HepG2 (cell line): ENCODE data around the gene MYORG. TPM values are rescaled to one million over a fixed set of nuclear protein-coding genes. Genes with fewer than 3 reads are reported as not detected.
A peak's percentile ranks its signal among the peaks of the same experiment; 100 is the strongest.

ENCODE experiments used
- ARID4A ChIP-seq: sonication (generic); formaldehyde crosslinking; IDR thresholded peaks from 2 replicates; pipeline ENCODE4 v1.5.0; 2020; ENCODE audit warnings: mild to moderate bottlenecking, missing genetic modification reagents, borderline replicate concordance
- ATF2 ChIP-seq: sonication (generic); formaldehyde crosslinking; IDR thresholded peaks from 2 replicates; pipeline ENCODE4 v1.4.0; 2020; ENCODE audit warnings: missing genetic modification reagents
- CCAR2 ChIP-seq: fragments of 200-400 bp; formaldehyde crosslinking; optimal IDR thresholded peaks from 2 replicates; pipeline ENCODE3; 2018; ENCODE audit warnings: low read depth, mild to moderate bottlenecking, low read length, moderate library complexity
- CHD4 ChIP-seq: fragments of 200-600 bp; sonication (generic); IDR thresholded peaks from 2 replicates; pipeline ENCODE4 v1.7.0; 2017; ENCODE audit warnings: mild to moderate bottlenecking, low read length, borderline replicate concordance
- EZH2 ChIP-seq: conservative IDR thresholded peaks from 2 replicates; pipeline ENCODE4 v1.6.1; 2012; ENCODE audit warnings: mild to moderate bottlenecking, low read depth, low read length, moderate library complexity
- FIP1L1 ChIP-seq: fragments of 200-400 bp; formaldehyde crosslinking; IDR thresholded peaks from 2 replicates; pipeline ENCODE4 v1.6.1; 2018; ENCODE audit warnings: low read depth, mild to moderate bottlenecking, low read length, moderate library complexity, borderline replicate concordance; ENCODE audit not compliant: insufficient read depth
- FOSL1 ChIP-seq: sonication (generic); formaldehyde crosslinking; IDR thresholded peaks from 2 replicates; pipeline ENCODE4 v1.9.0; 2021; ENCODE audit warnings: missing genetic modification reagents, borderline replicate concordance
- GTF2F1 ChIP-seq: fragments of 150-350 bp; IDR thresholded peaks from 2 replicates; pipeline ENCODE4 v1.6.1; 2014; ENCODE audit warnings: low read length
- MBNL3 ChIP-seq: fragments of 250-450 bp; sonication (Bioruptor Pico); conservative IDR thresholded peaks from 2 replicates; pipeline ENCODE4 v1.8.0; 2022; ENCODE audit warnings: mild to moderate bottlenecking, inconsistent platforms
- NCOR1 ChIP-seq: fragments of 200-600 bp; sonication (generic); IDR thresholded peaks from 2 replicates; pipeline ENCODE4 v1.7.0; 2017; ENCODE audit warnings: antibody characterized with exemption, low read length, borderline replicate concordance
- NONO ChIP-seq, 2 experiments: fragments of 450-650 bp in 1 of 2; sonication (generic) in 1 of 2; formaldehyde crosslinking in 1 of 2; IDR thresholded peaks in 1 of 2; conservative IDR thresholded peaks in 1 of 2; 2 replicates each; pipeline versions ENCODE4 v1.6.1 to v1.8.0; 2017 to 2022; ENCODE audit warnings: mild to moderate bottlenecking in 1 of 2, missing genetic modification reagents in 1 of 2, moderate library complexity in 1 of 2
- PHF5A ChIP-seq: IDR thresholded peaks from one replicate; pipeline ENCODE4 v1.6.1; 2018; ENCODE audit warnings: low read depth, missing genetic modification reagents; ENCODE audit not compliant: unreplicated experiment
- THAP11 ChIP-seq: IDR thresholded peaks from 2 replicates; pipeline ENCODE4 v1.6.1; 2016; ENCODE audit warnings: missing biosample characterization, missing genetic modification reagents
- WIZ ChIP-seq: sonication (generic); formaldehyde crosslinking; IDR thresholded peaks from 2 replicates; pipeline ENCODE4 v1.5.1; 2020; ENCODE audit warnings: mild to moderate bottlenecking, missing genetic modification reagents
- XBP1 ChIP-seq: sonication (generic); formaldehyde crosslinking; IDR thresholded peaks from 2 replicates; pipeline ENCODE4 v1.5.0; 2020; ENCODE audit warnings: missing genetic modification reagents
- ZBTB20 ChIP-seq: sonication (generic); formaldehyde crosslinking; IDR thresholded peaks from 2 replicates; pipeline ENCODE4 v1.8.1; 2023; ENCODE audit warnings: missing genetic modification reagents, low read depth, mild to moderate bottlenecking, borderline replicate concordance
- ZBTB42 ChIP-seq: sonication (generic); formaldehyde crosslinking; IDR thresholded peaks from 2 replicates; pipeline ENCODE4 v1.5.0; 2020; ENCODE audit warnings: mild to moderate bottlenecking, missing genetic modification reagents
- ZC3H4 ChIP-seq: sonication (generic); formaldehyde crosslinking; IDR thresholded peaks from 2 replicates; pipeline ENCODE4 v1.4.0; 2020; ENCODE audit warnings: missing genetic modification reagents, borderline replicate concordance
- ZFY ChIP-seq: sonication (generic); formaldehyde crosslinking; IDR thresholded peaks from 2 replicates; pipeline ENCODE4 v1.4.0; 2020; ENCODE audit warnings: missing genetic modification reagents
- ZNF564 ChIP-seq: sonication (generic); formaldehyde crosslinking; IDR thresholded peaks from 2 replicates; pipeline ENCODE4 v1.8.1; 2023; ENCODE audit warnings: mild to moderate bottlenecking, missing genetic modification reagents
- ZNF770 ChIP-seq: sonication (generic); formaldehyde crosslinking; IDR thresholded peaks from 2 replicates; pipeline ENCODE4 v1.5.0; 2020; ENCODE audit warnings: mild to moderate bottlenecking, missing genetic modification reagents
- ZNF878 ChIP-seq: sonication (generic); formaldehyde crosslinking; IDR thresholded peaks from 2 replicates; pipeline ENCODE4 v1.8.1; 2023; ENCODE audit warnings: mild to moderate bottlenecking, missing genetic modification reagents, moderate library complexity
- polyA plus RNA-seq, 8 experiments: library from polyadenylated mRNA; depleted of rRNA in 3 of 8; stranded (reverse) in 7 of 8; unstranded in 1 of 8; fragments of >200 nt; fragmentation: Illumina TruSeq in 4 of 8; extraction: Trizol in 4 of 8; gene quantifications; 2 replicates each; pipeline versions ENCODE4 v1.2.1 to v1.2.3, GENCODE V29; 2011 to 2016; ENCODE audit warnings: low read depth in 4 of 8, missing spikeins in 1 of 8, mixed read lengths in 1 of 8; ENCODE audit not compliant: insufficient read depth in 1 of 8
- total RNA-seq, 5 experiments: library from RNA; depleted of rRNA; stranded (reverse); fragments of >200 nt; fragmentation: Illumina TruSeq; extraction: Trizol; gene quantifications; 2 replicates each; pipeline ENCODE4 v1.2.3, GENCODE V29; 2016; ENCODE audit warnings: low read depth in 1 of 5

MYORG gene
- total and polyA plus RNA-seq, 2 of the 13 experiments (the other 11 are each of a cell fraction or from before 2014, with no cell fraction given): 11.1 to 22.4 TPM

- TF ChIP-seq ARID4A (CRISPR knock-in tag) (peak; percentile 100), CHD4 (no peak), FIP1L1 (no peak), FOSL1 (CRISPR knock-in tag) (no peak), CCAR2 (no peak), PHF5A (CRISPR knock-in tag) (no peak), WIZ (no peak), THAP11 (CRISPR knock-in tag) (peak; percentile 89), ZNF564 (CRISPR knock-in tag) (no peak), EZH2 (no peak), ZNF770 (CRISPR knock-in tag) (no peak), ATF2 (peak; percentile 38; the same call in 1 of the 2 replicates), ZC3H4 (CRISPR knock-in tag) (no peak; the same call in 1 of the 2 replicates), XBP1 (CRISPR knock-in tag) (no peak), ZFY (CRISPR knock-in tag) (peak; percentile 95), ZBTB20 (CRISPR knock-in tag) (no peak), NONO (IDR thresholded peaks at IDR 0.05) (no peak), NONO (CRISPR knock-in tag; conservative IDR thresholded peaks at IDR 0.05) (0 out of 2 replicates have a peak, but pooled peaks have one; percentile 36), NCOR1 (0 out of 2 replicates have a peak, but pooled peaks have one; percentile 0), MBNL3 (CRISPR knock-in tag) (no peak), GTF2F1 (no peak), ZBTB42 (CRISPR knock-in tag) (no peak), ZNF878 (peak; percentile 36; the same call in 1 of the 2 replicates)
These were observed 47.5 kb downstream of the MYORG start, which contains the start of the genes KIF24 and NUDT2 (continued) for GRCh38 chr9:34328987-34329832.
